Renal cortex interstitium (tissue), 11 donors: ENCODE data around the gene PRTN3. TPM values are rescaled to one million over a fixed set of nuclear protein-coding genes. Genes with fewer than 3 reads are reported as not detected.

Experiments
- DNase-seq, 11 donors: peaks; one replicate each; pipeline ENCODE4 v3.0.0-alpha.2; 2013; ENCODE audit warnings: low read depth in 9 of 11, low spot score in 4 of 11; ENCODE audit errors: extremely low read depth in 1 of 11
- polyA plus RNA-seq, 3 donors: library from polyadenylated mRNA; unstranded; fragments of 120-200 nt; gene quantifications; one replicate each; pipeline ENCODE4 v1.2.1, GENCODE V29; 2013; ENCODE audit not compliant: insufficient read length in 3 of 3

PRTN3 gene
- polyA plus RNA-seq, 3 donors, result 0.81 to 2.4 (median 1.6) TPM

DNA sequence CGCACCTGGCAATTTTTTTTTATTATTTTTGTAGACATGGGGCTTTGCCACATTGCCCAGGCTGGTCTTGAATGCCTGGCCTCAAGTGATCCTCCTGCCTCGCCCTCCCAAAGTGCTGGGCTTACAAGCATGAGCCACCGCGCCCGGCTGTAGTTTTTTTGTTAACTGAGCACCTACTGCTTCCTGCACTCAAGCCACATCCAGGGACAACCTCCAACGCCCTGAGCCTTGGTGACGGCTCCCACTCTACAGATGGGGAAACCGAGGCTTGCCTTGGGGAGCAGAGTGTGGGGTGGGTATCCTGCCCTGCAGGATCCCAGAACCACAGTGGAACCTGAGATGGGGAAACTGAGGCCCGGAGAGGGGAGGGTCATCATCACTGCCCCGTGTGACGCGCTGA is 14.3 kb downstream of the PRTN3 start:
- DNase-seq, result no peak

DNA sequence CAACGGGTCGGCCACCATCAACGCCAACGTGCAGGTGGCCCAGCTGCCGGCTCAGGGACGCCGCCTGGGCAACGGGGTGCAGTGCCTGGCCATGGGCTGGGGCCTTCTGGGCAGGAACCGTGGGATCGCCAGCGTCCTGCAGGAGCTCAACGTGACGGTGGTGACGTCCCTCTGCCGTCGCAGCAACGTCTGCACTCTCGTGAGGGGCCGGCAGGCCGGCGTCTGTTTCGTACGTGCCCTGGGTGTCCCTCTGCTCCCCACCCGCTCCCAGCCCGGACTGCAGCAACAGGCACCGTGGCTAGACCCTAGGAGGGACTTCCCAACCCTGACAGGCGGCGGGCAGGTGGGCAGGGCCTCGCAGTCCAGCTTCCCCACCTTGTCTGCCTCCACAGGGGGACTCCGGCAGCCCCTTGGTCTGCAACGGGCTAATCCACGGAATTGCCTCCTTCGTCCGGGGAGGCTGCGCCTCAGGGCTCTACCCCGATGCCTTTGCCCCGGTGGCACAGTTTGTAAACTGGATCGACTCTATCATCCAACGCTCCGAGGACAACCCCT is 14.8 kb downstream of the PRTN3 start:
- DNase-seq, result no peak

DNA sequence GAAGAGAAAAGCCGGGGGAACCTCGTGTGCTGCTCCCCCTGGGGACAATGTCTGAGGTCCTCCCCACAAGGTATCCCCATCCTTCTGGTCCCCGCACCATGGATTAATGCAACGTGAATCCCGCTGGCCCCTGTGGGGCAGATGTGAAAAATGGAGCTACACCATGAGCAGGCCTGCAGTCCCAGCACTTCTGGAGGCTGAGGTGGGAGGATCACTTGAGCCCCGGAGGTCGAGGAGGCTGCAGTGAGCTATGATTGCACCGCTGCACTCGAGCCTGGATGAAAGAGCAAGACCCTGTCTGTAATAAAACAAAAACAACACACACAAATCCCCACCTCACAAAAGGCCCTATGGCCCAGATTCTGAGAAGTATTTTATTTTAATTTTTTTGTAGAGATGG is 17.5 kb downstream of the PRTN3 start:
- DNase-seq, result no peak

DNA sequence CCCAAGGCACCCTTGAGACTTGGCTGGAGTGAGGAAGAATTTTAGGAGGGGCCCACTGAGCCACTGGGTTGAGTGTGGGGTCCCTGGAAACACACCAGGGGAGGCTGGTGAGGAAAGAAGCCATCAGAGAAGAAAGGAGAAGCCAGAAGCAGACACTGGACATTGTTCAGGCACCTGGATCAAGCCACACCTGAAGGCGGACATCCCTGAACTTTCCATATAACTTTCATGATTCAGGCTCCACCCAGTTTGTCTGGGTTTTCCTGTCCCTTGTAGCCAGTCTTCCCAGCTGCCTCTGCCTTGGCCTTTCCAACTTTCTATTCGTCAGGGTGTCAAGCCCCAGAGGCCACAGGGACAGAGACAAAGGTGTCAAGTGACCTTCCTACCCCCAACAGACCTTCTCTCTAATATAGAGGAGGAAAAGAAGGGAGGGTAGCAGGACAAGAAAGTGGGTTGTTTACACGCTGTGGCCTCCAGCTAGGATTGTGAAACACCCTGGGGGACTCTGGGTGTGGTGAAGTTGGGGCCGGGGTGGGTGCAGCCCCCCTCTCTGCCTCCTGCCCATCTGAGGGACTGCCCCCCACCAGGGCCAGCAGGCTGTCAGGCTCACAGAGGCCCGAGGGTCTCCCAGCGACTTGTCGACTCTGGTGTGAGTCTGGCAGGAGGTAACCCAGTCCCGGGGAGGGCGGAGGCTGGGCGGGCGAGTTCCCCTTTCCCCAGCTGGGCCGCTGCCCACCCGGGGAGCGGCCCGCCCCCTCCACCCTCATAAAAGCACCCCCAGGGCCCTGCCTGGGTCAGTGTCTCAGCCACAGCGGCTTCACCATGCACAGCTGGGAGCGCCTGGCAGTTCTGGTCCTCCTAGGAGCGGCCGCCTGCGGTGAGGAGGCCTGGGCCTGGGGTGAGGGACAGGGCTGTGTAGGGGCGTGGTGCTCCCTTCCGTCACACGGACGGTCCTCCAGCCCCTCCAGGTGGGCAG is 18.4 kb downstream of the PRTN3 start, which contains the start of gene CFD:
Gene CFD, plus strand, starts transcription at position 797 of the 976 bp plus-strand sequence. Its CDS starts 26 bp downstream, at position 823.
- DNase-seq, result no peak

- DNase-seq, result no peak
Measured at GRCh38 chr19:861141-861755, 20.4 kb downstream of the PRTN3 start.

DNA sequence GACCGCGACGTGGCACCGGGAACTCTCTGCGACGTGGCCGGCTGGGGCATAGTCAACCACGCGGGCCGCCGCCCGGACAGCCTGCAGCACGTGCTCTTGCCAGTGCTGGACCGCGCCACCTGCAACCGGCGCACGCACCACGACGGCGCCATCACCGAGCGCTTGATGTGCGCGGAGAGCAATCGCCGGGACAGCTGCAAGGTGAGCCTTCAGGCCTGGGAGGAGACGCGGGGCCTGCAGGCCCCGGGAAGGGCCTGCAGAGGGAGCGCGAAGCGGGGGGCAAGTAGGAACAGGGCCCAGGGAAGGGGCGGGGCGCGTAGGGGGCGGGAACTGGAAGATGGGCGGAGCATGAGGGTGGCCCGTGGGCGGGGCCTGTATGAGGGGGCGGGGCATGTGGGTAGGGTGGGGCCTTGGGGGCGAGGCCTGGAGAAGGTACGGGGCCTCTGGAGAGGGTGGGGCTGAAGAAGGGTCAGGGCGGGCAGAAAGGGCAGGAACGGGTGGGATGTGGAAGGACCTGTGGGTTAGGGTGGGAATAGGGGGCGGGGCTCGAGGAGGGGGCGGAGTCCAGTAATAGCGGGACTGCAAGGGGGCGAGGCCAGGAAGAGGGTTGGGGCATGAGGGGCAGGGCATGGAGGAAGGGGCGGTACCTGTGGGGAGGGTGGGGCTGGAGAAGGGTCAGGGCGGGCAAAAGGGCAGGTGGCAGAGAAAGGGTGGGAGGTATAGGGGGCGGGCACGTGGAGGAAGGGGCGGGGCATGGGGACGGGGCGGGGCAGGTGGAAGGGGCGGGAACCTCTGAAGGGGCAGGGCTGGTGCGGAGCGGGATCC is 21.2 kb downstream of the PRTN3 start:
- no peak for DNase-seq

- DNase-seq, result no peak
Measured at GRCh38 chr19:862581-863314, 21.9 kb downstream of the PRTN3 start.

DNA sequence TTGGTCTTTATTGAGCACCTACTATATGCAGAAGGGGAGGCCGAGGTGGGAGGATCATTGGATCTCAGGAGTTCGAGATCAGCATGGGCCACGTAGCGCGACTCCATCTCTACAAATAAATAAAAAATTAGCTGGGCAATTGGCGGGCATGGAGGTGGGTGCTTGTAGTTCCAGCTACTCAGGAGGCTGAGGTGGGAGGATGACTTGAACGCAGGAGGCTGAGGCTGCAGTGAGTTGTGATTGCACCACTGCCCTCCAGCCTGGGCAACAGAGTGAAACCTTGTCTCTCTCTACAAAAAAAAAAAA is 22.5 kb downstream of the PRTN3 start:
- DNase-seq, result no peak

GRCh38 chr19:866769-867300 is 26.0 kb downstream of the PRTN3 start:
- no peak for DNase-seq

GRCh38 chr19:867301-867793 is 26.5 kb downstream of the PRTN3 start:
- DNase-seq, result no peak

DNA sequence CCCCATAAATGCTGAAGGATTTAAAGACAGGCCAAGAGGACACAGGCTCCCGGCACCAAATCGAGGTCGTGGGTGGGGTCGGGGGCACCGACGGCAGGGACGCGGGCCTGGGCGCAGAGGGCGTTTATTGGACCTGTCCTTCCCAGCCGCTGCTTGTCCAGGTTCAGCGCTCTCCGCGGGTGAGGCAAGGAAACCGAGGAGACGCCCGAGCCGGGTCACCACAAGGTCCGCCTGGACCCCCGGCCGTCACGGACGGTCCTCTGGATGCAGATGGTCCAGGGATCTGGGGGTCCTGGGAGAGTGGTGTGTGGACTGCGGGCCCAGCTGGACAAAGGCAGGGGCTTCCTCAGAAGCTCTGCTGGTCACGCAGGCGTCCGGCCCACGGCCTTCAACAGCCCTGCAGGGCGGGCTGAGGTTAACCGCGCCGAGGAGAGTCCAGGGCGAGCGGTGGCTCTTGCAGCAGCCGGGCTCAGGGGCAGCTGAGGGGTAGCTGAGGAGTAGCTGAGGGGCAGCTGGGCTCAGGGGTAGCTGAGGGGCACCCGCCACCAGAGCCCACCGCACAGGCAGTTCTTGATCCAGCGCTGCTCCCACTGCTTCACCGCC is 27.2 kb downstream of the PRTN3 start:
- no peak for DNase-seq

GRCh38 chr19:868458-869244 is 27.9 kb downstream of the PRTN3 start:
- no peak for DNase-seq

- DNase-seq, result no peak
Measured at GRCh38 chr19:869245-870177, 28.7 kb downstream of the PRTN3 start.

DNA sequence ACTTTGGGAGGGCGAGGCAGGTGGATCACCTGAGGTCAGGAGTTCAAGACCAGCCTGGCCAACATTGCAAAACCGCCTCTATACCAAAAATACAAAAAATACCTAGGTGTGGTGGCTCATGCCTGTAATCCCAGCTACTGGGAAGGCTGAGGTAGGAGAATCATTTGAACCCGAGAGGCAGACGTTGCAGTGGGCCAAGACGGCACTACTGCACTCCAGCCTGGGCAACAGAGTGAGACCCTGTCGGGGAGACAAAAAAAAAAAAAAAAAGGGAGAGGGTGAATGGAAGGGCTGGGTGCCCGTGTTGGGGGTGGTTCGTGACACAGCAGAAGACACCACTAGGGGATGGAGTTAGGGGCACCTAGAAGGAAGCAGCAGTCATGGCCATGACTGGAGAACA is 29.5 kb downstream of the PRTN3 start:
- no peak for DNase-seq

DNA sequence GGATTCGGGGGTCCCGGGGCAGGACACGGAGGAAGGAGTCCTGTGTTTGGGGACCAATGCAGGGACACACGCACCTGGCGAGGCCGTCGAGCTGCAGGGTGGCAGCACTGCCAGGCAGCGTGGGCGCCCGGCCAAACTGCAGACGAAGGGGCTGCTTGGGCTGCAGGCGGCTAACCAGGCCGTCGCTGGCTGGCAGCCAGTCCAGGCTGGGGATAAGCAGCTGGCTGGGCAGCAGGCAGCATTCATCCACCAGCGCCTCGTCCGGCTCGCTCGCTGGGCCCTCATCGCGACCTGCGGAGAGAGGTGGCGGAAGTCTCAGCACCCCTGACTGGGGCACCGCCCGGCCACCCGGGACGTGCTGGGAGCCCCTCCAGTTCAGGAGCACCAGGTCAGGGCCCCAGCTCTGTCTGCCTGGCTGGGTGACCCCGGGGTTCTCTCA is 30.2 kb downstream of the PRTN3 start:
- DNase-seq, result no peak
